ENCODE measurements around the gene GRID2IP. TPM values are rescaled to one million over a fixed set of nuclear protein-coding genes. Genes with fewer than 3 reads are reported as not detected.
A peak's percentile ranks its signal among the peaks of the same experiment; 100 is the strongest.

Gene GRID2IP
- total RNA-seq, 1 experiment from 2014 or later, result not detected

- CTCF ChIA-PET, result no interaction called here
These were observed 18.7 kb downstream of the GRID2IP start for GRCh38 chr7:6532516-6532915.

GRCh38 chr7:6531492-6532279, 19.6 kb downstream of the GRID2IP start:
- TF ChIP-seq EZH2 (IDR thresholded peaks at IDR 0.05; ENCODE audit: borderline replicate concordance, low read depth, low read length, poor library complexity, severe bottlenecking) (no peak), CTCF (conservative IDR thresholded peaks at IDR 0.05; ENCODE audit: low read depth, low read length) (no peak)
- POLR2A ChIA-PET (ENCODE audit: low non-redundant PET), result no interaction called here
- Histone ChIP-seq H3K27me3 (replicated peaks; ENCODE audit: insufficient read depth, low read depth, low read length, poor library complexity) (peaks cover 13% of the 10 kb centered on the region), H3K4me1 (ENCODE audit: insufficient read depth, low read length, poor library complexity, severe bottlenecking) (peaks cover 9% of the 10 kb centered on the region), H3K4me3 (ENCODE audit: low read depth, low read length, poor library complexity, severe bottlenecking) (peak overlapping the region; percentile 62), H3K9me3 (ENCODE audit: low read depth, low read length, poor library complexity, severe bottlenecking) (no peaks in the 10 kb centered on the region), H3K27ac (ENCODE audit: low read depth, low read length, poor library complexity, severe bottlenecking) (no peak overlapping the region), H3K36me3 (ENCODE audit: insufficient read depth, low read length, poor library complexity, severe bottlenecking) (no peaks in the 10 kb centered on the region)
- intact Hi-C loops (cut with micrococcal nuclease; ENCODE audit: unreplicated experiment), result no loop called here
- CTCF ChIA-PET, result interaction anchor here (0.5 to 1.0 kb wide), 2 partner anchors 24 to 43 kb away, joined by 3 read pairs; no protein-coding TSS in a partner anchor
- DNase-seq (ENCODE audit: low spot score), result no peak
- BruUV-seq (replicated peaks), result no TSS peak

More at GRCh38 chr7:6532516-6532915, 18.7 kb downstream of the GRID2IP start:
- H3K36me3 ChIP-seq (ENCODE audit: insufficient read depth, low read length, poor library complexity, severe bottlenecking), result no peaks in the 10 kb centered on the region
- H3K4me1 ChIP-seq (ENCODE audit: insufficient read depth, low read length, poor library complexity, severe bottlenecking), result peaks cover 4% of the 10 kb centered on the region
- TF ChIP-seq CTCF (conservative IDR thresholded peaks at IDR 0.05; ENCODE audit: low read depth, low read length) (no peak), EZH2 (IDR thresholded peaks at IDR 0.05; ENCODE audit: borderline replicate concordance, low read depth, low read length, poor library complexity, severe bottlenecking) (no peak)
- H3K27me3 ChIP-seq (replicated peaks; ENCODE audit: insufficient read depth, low read depth, low read length, poor library complexity), result peaks cover 9% of the 10 kb centered on the region
- no peak for DNase-seq (ENCODE audit: low spot score)
- no peaks in the 10 kb centered on the region for H3K9me3 ChIP-seq (ENCODE audit: low read depth, low read length, poor library complexity, severe bottlenecking)
- H3K4me3 ChIP-seq (ENCODE audit: low read depth, low read length, poor library complexity, severe bottlenecking), result no peak overlapping the region
- POLR2A ChIA-PET (ENCODE audit: low non-redundant PET), result no interaction called here
- intact Hi-C loops (cut with micrococcal nuclease; ENCODE audit: unreplicated experiment), result no loop called here
- no peak overlapping the region for H3K27ac ChIP-seq (ENCODE audit: low read depth, low read length, poor library complexity, severe bottlenecking)
- no TSS peak for BruUV-seq (replicated peaks)

GRCh38 chr7:6530626-6531491, 20.4 kb downstream of the GRID2IP start:
- H3K4me1 ChIP-seq (ENCODE audit: insufficient read depth, low read length, poor library complexity, severe bottlenecking), result peaks cover 11% of the 10 kb centered on the region
- H3K36me3 ChIP-seq (ENCODE audit: insufficient read depth, low read length, poor library complexity, severe bottlenecking), result no peaks in the 10 kb centered on the region
- ChIA-PET CTCF (interaction anchor here (0.5 to 1.0 kb wide), 2 partner anchors 25 to 44 kb away, joined by 3 read pairs; no protein-coding TSS in a partner anchor), POLR2A (ENCODE audit: low non-redundant PET) (no interaction called here)
- TF ChIP-seq CTCF (conservative IDR thresholded peaks at IDR 0.05; ENCODE audit: low read depth, low read length), result no peak
- no peak for TF ChIP-seq EZH2 (IDR thresholded peaks at IDR 0.05; ENCODE audit: borderline replicate concordance, low read depth, low read length, poor library complexity, severe bottlenecking)
- DNase-seq (ENCODE audit: low spot score), result peak; percentile 40
- intact Hi-C loops (cut with micrococcal nuclease; ENCODE audit: unreplicated experiment), result no loop called here
- no peaks in the 10 kb centered on the region for H3K9me3 ChIP-seq (ENCODE audit: low read depth, low read length, poor library complexity, severe bottlenecking)
- no TSS peak for BruUV-seq (replicated peaks)
- no peak overlapping the region for H3K27ac ChIP-seq (ENCODE audit: low read depth, low read length, poor library complexity, severe bottlenecking)
- H3K4me3 ChIP-seq (ENCODE audit: low read depth, low read length, poor library complexity, severe bottlenecking), result peak overlapping the region; percentile 62
- peaks cover 9% of the 10 kb centered on the region for H3K27me3 ChIP-seq (replicated peaks; ENCODE audit: insufficient read depth, low read depth, low read length, poor library complexity)
